Subcutaneous abdominal adipose tissue (tissue), 5 donors: Measurements from ENCODE around the gene AGAP3.

Experiments
- H3K27ac ChIP-seq: one replicate; pipeline ENCODE4 v1.7.0; 2013; ENCODE audit warnings: low read depth, mild to moderate bottlenecking, inconsistent platforms, low read length, moderate library complexity
- H3K27me3 ChIP-seq, 5 donors: one replicate each; pipeline ENCODE4 v1.7.0; 2013; ENCODE audit warnings: low read length in 5 of 5, inconsistent platforms in 1 of 5; ENCODE audit not compliant: control insufficient read depth in 5 of 5, insufficient read depth in 4 of 5
- H3K36me3 ChIP-seq, 5 donors: one replicate each; pipeline ENCODE4 v1.7.0; 2013; ENCODE audit warnings: low read length in 5 of 5; ENCODE audit not compliant: control insufficient read depth in 5 of 5, insufficient read depth in 5 of 5
- H3K4me1 ChIP-seq, 5 donors: one replicate each; pipeline ENCODE4 v1.7.0; 2013; ENCODE audit warnings: low read length in 5 of 5, mild to moderate bottlenecking in 3 of 5, moderate library complexity in 1 of 5; ENCODE audit not compliant: control insufficient read depth in 5 of 5, insufficient read depth in 5 of 5
- H3K4me3 ChIP-seq, 5 donors: one replicate each; pipeline ENCODE4 v1.7.0; 2013; ENCODE audit warnings: low read length in 5 of 5, low read depth in 1 of 5
- H3K9ac ChIP-seq, 5 donors: one replicate each; pipeline ENCODE4 v1.7.0; 2013; ENCODE audit warnings: low read length in 5 of 5, mild to moderate bottlenecking in 4 of 5, moderate library complexity in 3 of 5
- H3K9me3 ChIP-seq, 5 donors: one replicate each; pipeline ENCODE4 v1.7.0; 2013; ENCODE audit warnings: low read length in 5 of 5; ENCODE audit not compliant: control insufficient read depth in 5 of 5
- donor health status: healthy.
- donor health status: healthy.
- donor health status: healthy.
- donor health status: healthy.
- donor health status: healthy.

The AGAP3 gene

DNA sequence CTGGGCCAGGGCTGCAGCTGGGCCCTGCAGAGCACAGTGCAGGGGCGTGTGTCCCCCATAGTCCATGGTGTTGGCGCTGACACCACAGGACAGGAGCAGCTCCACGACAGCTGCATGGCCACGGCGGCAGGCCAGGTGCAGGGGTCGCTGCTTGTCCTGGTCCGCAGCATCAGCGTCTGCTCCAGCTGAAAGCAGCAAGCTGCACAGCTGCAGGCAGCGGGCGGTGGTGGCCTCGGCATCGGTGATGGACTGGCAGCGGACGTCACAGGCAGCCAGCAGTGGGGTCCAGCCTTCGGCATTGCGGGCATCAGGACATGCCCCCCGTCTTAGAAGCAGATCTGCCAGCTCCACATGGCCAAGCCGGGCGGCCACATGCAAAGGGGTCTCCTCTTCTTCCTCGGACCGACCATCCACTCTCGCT, 94.7 kb downstream of the AGAP3 start:
- no peaks in the 10 kb centered on the region for H3K36me3 ChIP-seq
- no peak overlapping the region for H3K27ac ChIP-seq
- H3K27me3 ChIP-seq: peaks cover 9 to 19% (median 13%) of the 10 kb centered on the region in 5 donors

GRCh38 chr7:151185762-151186639, 99.7 kb downstream of the AGAP3 start:
- H3K36me3 ChIP-seq: no peaks in the 10 kb centered on the region
- H3K4me1 ChIP-seq: peaks cover 0 to 8% (median 5%) of the 10 kb centered on the region in 5 donors
- no peak overlapping the region for H3K4me3 ChIP-seq
- no peak overlapping the region for H3K9ac ChIP-seq
- no peak overlapping the region for H3K27ac ChIP-seq
- peaks cover 5 to 14% (median 9%) of the 10 kb centered on the region in 5 donors for H3K27me3 ChIP-seq
- H3K9me3 ChIP-seq: no peaks in the 10 kb centered on the region

More for the DNA sequence above, 94.7 kb downstream of the AGAP3 start:
- Histone ChIP-seq H3K4me1 (no peaks in the 10 kb centered on the region), H3K9ac (no peak overlapping the region), H3K4me3 (no peak overlapping the region), H3K9me3 (no peaks in the 10 kb centered on the region)

DNA sequence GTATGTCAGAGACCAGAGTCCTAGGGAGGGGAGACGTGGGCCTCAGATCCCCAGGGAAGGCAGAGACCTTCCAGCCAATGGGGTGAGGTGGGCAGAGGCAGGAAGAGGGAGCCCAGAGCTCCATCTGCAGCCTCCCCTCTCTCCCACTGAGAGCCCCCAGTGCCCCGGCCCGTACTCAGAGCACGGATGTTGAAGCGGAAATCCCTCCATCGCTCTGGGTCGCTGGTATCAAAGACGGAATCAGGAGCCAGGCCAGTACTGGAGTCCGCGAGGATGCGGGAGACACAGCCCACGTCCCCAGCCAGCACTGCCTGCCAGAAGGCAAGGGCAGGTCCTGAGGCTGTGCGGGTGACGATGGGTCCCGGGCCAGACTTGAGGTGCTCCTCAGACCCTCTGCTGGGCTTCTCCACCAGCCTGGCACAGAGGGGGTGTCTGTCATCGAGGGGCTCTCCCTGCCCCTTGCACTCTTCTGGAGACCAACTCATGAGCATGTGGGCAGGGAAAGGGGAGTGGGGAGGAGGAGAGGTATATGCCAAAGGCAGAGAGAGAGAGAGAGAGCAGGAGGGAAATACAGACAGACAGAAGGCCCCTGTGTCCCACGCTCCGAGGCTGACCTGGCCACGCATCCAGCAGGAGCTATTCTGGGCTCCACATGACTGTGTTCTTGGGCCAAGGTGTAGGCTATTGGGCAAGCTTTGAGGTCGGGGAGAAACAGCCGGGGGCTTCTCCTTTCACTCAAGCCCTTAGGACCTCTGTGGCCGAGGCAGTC, 100.5 kb downstream of the AGAP3 start, which contains the start of gene ASB10:
TSS of gene ASB10 (minus strand) at position 611 of the 769 bp plus-strand sequence. CDS start at position 491, 120 bp downstream.
- Histone ChIP-seq H3K4me3 (no peak within 1 kb of the TSS), H3K4me1 (peaks cover 0 to 9% (median 5%) of the 10 kb centered on the region in 5 donors), H3K27me3 (peaks cover 5 to 11% (median 7%) of the 10 kb centered on the region in 5 donors), H3K27ac (no peak within 1 kb of the TSS), H3K9ac (no peak within 1 kb of the TSS), H3K36me3 (no peaks in the 10 kb centered on the region), H3K9me3 (no peaks in the 10 kb centered on the region)

GRCh38 chr7:151187409-151188251, 101.4 kb downstream of the AGAP3 start:
- Histone ChIP-seq H3K36me3 (no peaks in the 10 kb centered on the region), H3K4me3 (no peak overlapping the region), H3K27me3 (peaks cover 4 to 11% (median 6%) of the 10 kb centered on the region in 5 donors), H3K27ac (no peak overlapping the region), H3K9me3 (no peaks in the 10 kb centered on the region), H3K9ac (no peak overlapping the region), H3K4me1 (peaks cover 0 to 9% (median 5%) of the 10 kb centered on the region in 5 donors)

DNA sequence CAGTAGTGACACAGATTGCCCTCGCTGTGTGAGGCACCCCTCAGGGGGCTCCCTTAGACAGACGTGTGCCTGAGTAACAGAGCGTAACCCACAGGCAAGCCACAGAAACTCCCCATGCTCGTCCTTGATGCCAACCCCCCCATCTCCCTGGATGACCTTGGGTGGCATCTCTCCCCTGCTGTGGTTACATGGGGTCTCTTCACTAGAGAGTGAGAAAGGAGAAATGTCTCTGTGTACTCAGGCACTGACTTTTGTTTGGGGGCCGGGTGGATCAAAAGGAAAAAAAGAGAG, 101.9 kb downstream of the AGAP3 start:
- Histone ChIP-seq H3K36me3 (no peaks in the 10 kb centered on the region), H3K27me3 (peaks cover 4 to 11% (median 6%) of the 10 kb centered on the region in 5 donors), H3K9me3 (no peaks in the 10 kb centered on the region), H3K9ac (no peak overlapping the region), H3K27ac (no peak overlapping the region), H3K4me3 (no peak overlapping the region), H3K4me1 (peaks cover 0 to 9% (median 5%) of the 10 kb centered on the region in 5 donors)

- Histone ChIP-seq H3K4me3 (no peak overlapping the region), H3K36me3 (no peaks in the 10 kb centered on the region), H3K4me1 (peaks cover 0 to 9% (median 5%) of the 10 kb centered on the region in 5 donors), H3K9ac (no peak overlapping the region), H3K9me3 (no peaks in the 10 kb centered on the region), H3K27me3 (peaks cover 4 to 11% (median 6%) of the 10 kb centered on the region in 5 donors), H3K27ac (no peak overlapping the region)
These were observed 102.8 kb downstream of the AGAP3 start for GRCh38 chr7:151189038-151189437.

- Histone ChIP-seq H3K9ac (no peak overlapping the region), H3K36me3 (no peaks in the 10 kb centered on the region), H3K27ac (no peak overlapping the region), H3K27me3 (peaks cover 3 to 13% (median 8%) of the 10 kb centered on the region in 5 donors), H3K4me3 (no peak overlapping the region), H3K4me1 (peaks cover 0 to 22% (median 2%) of the 10 kb centered on the region in 5 donors), H3K9me3 (no peaks in the 10 kb centered on the region)
These were observed 105.3 kb downstream of the AGAP3 start for GRCh38 chr7:151191544-151191943.

- H3K36me3 ChIP-seq: no peaks in the 10 kb centered on the region
- H3K9ac ChIP-seq: no peak overlapping the region
- H3K4me1 ChIP-seq: peaks cover 0 to 19% (median 1%) of the 10 kb centered on the region in 5 donors
- H3K27me3 ChIP-seq: peaks cover 2 to 12% (median 8%) of the 10 kb centered on the region in 5 donors
- no peak overlapping the region for H3K27ac ChIP-seq
- H3K9me3 ChIP-seq: no peaks in the 10 kb centered on the region
- H3K4me3 ChIP-seq: no peak overlapping the region
These were observed 105.8 kb downstream of the AGAP3 start for GRCh38 chr7:151192002-151192539.

DNA sequence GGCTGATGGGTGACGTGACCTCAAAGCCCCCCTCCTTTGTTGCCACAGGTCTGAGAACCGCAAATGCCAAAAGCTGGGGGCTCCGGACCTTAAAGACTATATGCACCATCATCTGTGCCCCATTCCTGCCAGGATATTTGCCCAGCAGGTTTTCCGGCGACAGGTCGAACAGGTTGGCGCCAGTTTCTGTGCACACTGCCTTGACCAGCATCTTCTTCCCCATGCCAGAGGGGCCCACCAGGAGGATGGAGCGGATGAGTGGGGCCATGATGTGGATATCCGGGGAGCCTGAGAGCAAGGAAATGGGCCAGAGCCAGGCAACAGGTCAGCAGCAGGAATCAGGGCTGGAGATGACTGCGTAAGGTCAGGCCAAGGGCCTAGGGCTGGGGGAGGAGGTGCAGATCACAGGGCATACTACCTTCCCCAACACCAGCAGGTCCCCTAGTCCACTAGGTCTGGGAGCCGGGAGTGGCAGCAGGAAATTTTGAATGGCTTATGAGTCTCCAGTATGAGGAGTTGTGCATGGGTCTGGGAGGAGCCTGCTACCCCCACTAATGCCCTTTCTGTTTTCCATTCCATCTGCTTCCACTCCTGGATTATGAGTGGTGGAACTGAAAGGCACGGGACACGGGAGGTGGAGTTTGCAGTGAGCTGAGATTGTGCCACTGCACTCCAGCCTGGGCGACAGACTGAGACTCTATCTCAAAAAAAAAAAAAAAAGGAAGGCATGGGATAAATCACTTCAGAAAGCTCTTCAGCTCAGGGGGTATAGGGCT, 107.1 kb downstream of the AGAP3 start:
- Histone ChIP-seq H3K4me3 (no peak overlapping the region), H3K36me3 (no peaks in the 10 kb centered on the region), H3K27me3 (peaks cover 0 to 9% (median 7%) of the 10 kb centered on the region in 5 donors), H3K27ac (no peak overlapping the region), H3K9me3 (no peaks in the 10 kb centered on the region), H3K4me1 (peaks cover 0 to 19% (median 1%) of the 10 kb centered on the region in 5 donors), H3K9ac (no peak overlapping the region)
